Activated CD8-positive, alpha-beta memory T cell treated with anti-CD3 and anti-CD28 coated beads, Interleukin-2, amount 10 ng/mL, durations not matched to agents 7 days and 5 days (primary cell): ENCODE results near the gene KRT83. TPM values are rescaled to one million over a fixed set of nuclear protein-coding genes. Genes with fewer than 3 reads are reported as not detected.

Source experiments
- ATAC-seq: fragments of 150-1000 bp; cut with Tn5 transposase; one replicate; pipeline ENCODE4 v1.10.0; 2021; ENCODE audit warnings: moderate library complexity
- CTCF ChIA-PET: fragments of 350-600 bp; sonication (Branson Sonifier 250); formaldehyde crosslinking; loops from one replicate; lab custom pipeline; 2021; ENCODE audit warnings: antibody characterized with exemption; lab: Charles Lee
- DNase-seq: peaks from one replicate; pipeline ENCODE4 v3.0.0-alpha.2; 2020
- H3K27ac Mint-ChIP-seq: one replicate; pipeline ENCODE4 v1.8.0; 2021; ENCODE audit warnings: mild to moderate bottlenecking, mixed read lengths
- H3K27me3 Mint-ChIP-seq: one replicate; pipeline ENCODE4 v1.8.0; 2021; ENCODE audit warnings: mixed read lengths
- H3K36me3 Mint-ChIP-seq: one replicate; pipeline ENCODE4 v1.8.0; 2021; ENCODE audit warnings: mild to moderate bottlenecking, mixed read lengths
- H3K4me1 Mint-ChIP-seq: one replicate; pipeline ENCODE4 v1.8.0; 2021; ENCODE audit warnings: mixed read lengths
- H3K4me3 Mint-ChIP-seq: one replicate; pipeline ENCODE4 v1.8.0; 2021; ENCODE audit warnings: mild to moderate bottlenecking, moderate library complexity, mixed read lengths
- H3K9me3 Mint-ChIP-seq: one replicate; pipeline ENCODE4 v1.8.0; 2022; ENCODE audit warnings: low read depth, mixed read lengths
- total RNA-seq, 2 experiments: library from RNA; stranded (reverse); gene quantifications; one replicate each; pipeline ENCODE4 v1.2.3, GENCODE V29; 2021

Gene KRT83
- total RNA-seq, 2 experiments from 2014 or later: not detected

GRCh38 chr12:52267266-52267665 is 53.9 kb downstream of the KRT83 start:
- H3K4me3 Mint-ChIP-seq: no peak overlapping the region
- CTCF ChIA-PET: interaction anchor here (1.1 to 8.3 kb wide), 2 partner anchors 12 to 15 kb away, joined by 3 to 74 read pairs; no protein-coding TSS in a partner anchor
- H3K9me3 Mint-ChIP-seq: no peaks in the 10 kb centered on the region
- no peaks in the 10 kb centered on the region for H3K36me3 Mint-ChIP-seq
- H3K27ac Mint-ChIP-seq: no peak overlapping the region
- peaks cover 34% of the 10 kb centered on the region for H3K27me3 Mint-ChIP-seq
- no peak for ATAC-seq
- no peaks in the 10 kb centered on the region for H3K4me1 Mint-ChIP-seq
- DNase-seq: no peak

DNA sequence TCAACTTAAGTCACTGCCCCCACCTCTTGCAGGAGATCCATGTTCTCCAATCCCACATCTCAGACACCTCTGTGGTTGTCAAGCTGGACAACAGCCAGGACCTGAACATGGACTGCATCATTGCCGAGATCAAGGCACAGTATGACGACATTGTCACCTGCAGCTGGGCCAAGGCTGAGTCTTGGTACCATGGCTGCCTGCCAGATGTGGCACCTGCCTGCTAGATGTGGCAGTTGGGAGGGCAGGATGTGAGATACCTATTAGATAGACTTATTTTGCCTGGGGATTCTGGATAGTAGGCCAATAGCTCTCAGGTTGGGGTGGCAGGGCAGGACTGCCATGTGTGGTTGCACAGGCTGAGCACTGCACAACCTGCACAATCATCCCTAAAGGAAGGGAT is 54.7 kb downstream of the KRT83 start:
- ATAC-seq (no peak), DNase-seq (no peak)
- no peaks in the 10 kb centered on the region for H3K4me1 Mint-ChIP-seq
- H3K36me3 Mint-ChIP-seq: no peaks in the 10 kb centered on the region
- H3K4me3 Mint-ChIP-seq: no peak overlapping the region
- CTCF ChIA-PET: interaction anchor here (0.9 to 8.3 kb wide), 4 partner anchors 13 to 45 kb away, joined by 3 to 74 read pairs (median 6); no protein-coding TSS in a partner anchor
- no peak overlapping the region for H3K27ac Mint-ChIP-seq
- H3K27me3 Mint-ChIP-seq: peaks cover 36% of the 10 kb centered on the region
- H3K9me3 Mint-ChIP-seq: no peaks in the 10 kb centered on the region

- DNase-seq (no peak), ATAC-seq (no peak)
- Mint-ChIP-seq H3K27ac (no peak overlapping the region), H3K4me1 (peaks cover 13% of the 10 kb centered on the region), H3K27me3 (peaks cover 43% of the 10 kb centered on the region), H3K36me3 (no peaks in the 10 kb centered on the region), H3K9me3 (no peaks in the 10 kb centered on the region), H3K4me3 (no peak overlapping the region)
- CTCF ChIA-PET: interaction anchor here (0.9 to 8.3 kb wide), 3 partner anchors 13 to 19 kb away, joined by 3 to 74 read pairs (median 9); no protein-coding TSS in a partner anchor
Measured at GRCh38 chr12:52264435-52264825, 56.8 kb downstream of the KRT83 start.

Other genes with a start within 250 kb of the KRT83 start
- not detected for gene SMIM41, start 241.7 kb downstream of the KRT83 start, total RNA-seq
- not detected for gene KRT80, start 129.4 kb downstream of the KRT83 start, total RNA-seq
- gene KRT7, start 88.2 kb downstream of the KRT83 start, total RNA-seq: 10 to 100 TPM in 1 of 2 experiments, 1 to 10 TPM in 1; 4.7 to 18.3 TPM
- 1 to 10 TPM in 1 of 2 experiments, under 1 TPM in 1; 0.18 to 1.2 TPM for gene KRT86, start 46.8 kb downstream of the KRT83 start, total RNA-seq
- under 1 TPM in 1 of 2 experiments, not detected in 1; 0.30 TPM for gene KRT81, start 29.9 kb downstream of the KRT83 start, total RNA-seq
- not detected for gene KRT85, start 46.1 kb upstream of the KRT83 start, total RNA-seq
- gene KRT84, start 64.3 kb upstream of the KRT83 start, total RNA-seq: not detected
- not detected for gene KRT82, start 84.9 kb upstream of the KRT83 start, total RNA-seq
- gene KRT75, start 113.0 kb upstream of the KRT83 start, total RNA-seq: not detected
- not detected for gene KRT6B, start 130.7 kb upstream of the KRT83 start, total RNA-seq
- not detected for gene KRT6C, start 152.4 kb upstream of the KRT83 start, total RNA-seq
- not detected for gene KRT6A, start 171.9 kb upstream of the KRT83 start, total RNA-seq
- not detected for gene KRT5, start 199.0 kb upstream of the KRT83 start, total RNA-seq
- not detected for gene KRT71, start 231.7 kb upstream of the KRT83 start, total RNA-seq